ENCODE data around the gene DPT. TPM values are rescaled to one million over a fixed set of nuclear protein-coding genes. Genes with fewer than 3 reads are reported as not detected.

Gene DPT
- not detected in 2 replicates for total RNA-seq

GRCh38 chr1:168728473-168729404, at the start of gene DPT:
Gene DPT, minus strand, starts transcription at chr1:168729206. Its CDS starts 32 bp downstream, at chr1:168729174.

Other genes with a start within 250 kb of the DPT start
- not detected in 2 replicates for gene XCL2, start 185.2 kb downstream of the DPT start, total RNA-seq
- not detected in 2 replicates for gene XCL1, start 152.6 kb downstream of the DPT start, total RNA-seq